Lung (tissue), 12 donors: ENCODE data around the gene TMEM53. TPM values are rescaled to one million over a fixed set of nuclear protein-coding genes. Genes with fewer than 3 reads are reported as not detected.

Source experiments
- ATAC-seq: fragments of 200-7000 bp; cut with Tn5 transposase; one replicate; pipeline ENCODE4 v1.9.1; 2020; ENCODE audit warnings: moderate number of reproducible peaks; ENCODE audit not compliant: insufficient read depth, low FRiP score
- DNase-seq, 3 donors: peaks; one replicate each; pipeline ENCODE4 v3.0.0-alpha.2; 2013 to 2017
- H3K27ac ChIP-seq, 2 donors: one replicate each; pipeline ENCODE4 v1.5.1; 2013; ENCODE audit warnings: mild to moderate bottlenecking in 2 of 2, moderate library complexity in 2 of 2, control low read depth in 1 of 2, inconsistent platforms in 1 of 2, low read depth in 1 of 2, low read length in 1 of 2
- H3K27me3 ChIP-seq, 3 donors: one replicate each; pipeline ENCODE4 v1.5.1; 2013; ENCODE audit warnings: low read length in 2 of 3; ENCODE audit not compliant: control insufficient read depth in 3 of 3, insufficient read depth in 3 of 3
- H3K36me3 ChIP-seq, 4 donors: one replicate each; pipeline ENCODE4 v1.5.1; 2013; ENCODE audit warnings: low read length in 4 of 4, mild to moderate bottlenecking in 1 of 4, moderate library complexity in 1 of 4; ENCODE audit not compliant: control insufficient read depth in 4 of 4, insufficient read depth in 4 of 4
- H3K4me1 ChIP-seq, 5 donors: one replicate each; pipeline ENCODE4 v1.5.1; 2013; ENCODE audit warnings: low read length in 5 of 5, mild to moderate bottlenecking in 2 of 5, moderate library complexity in 1 of 5; ENCODE audit not compliant: control insufficient read depth in 5 of 5, insufficient read depth in 5 of 5
- H3K4me3 ChIP-seq: one replicate; pipeline ENCODE4 v1.5.1; 2013; ENCODE audit warnings: mild to moderate bottlenecking, control low read depth, moderate library complexity
- H3K9ac ChIP-seq, 2 donors: one replicate each; pipeline ENCODE4 v1.5.1; 2013; ENCODE audit warnings: low read length in 2 of 2, control low read depth in 1 of 2; ENCODE audit not compliant: insufficient read depth in 1 of 2
- H3K9me3 ChIP-seq, 4 donors: one replicate each; pipeline ENCODE4 v1.5.1; 2013; ENCODE audit warnings: low read length in 3 of 4, mild to moderate bottlenecking in 1 of 4, moderate library complexity in 1 of 4; ENCODE audit not compliant: control insufficient read depth in 4 of 4, insufficient read depth in 3 of 4
- CTCF ChIP-seq: IDR thresholded peaks from 2 replicates; pipeline ENCODE4 v1.5.1; 2012; ENCODE audit warnings: mild to moderate bottlenecking; ENCODE audit errors: control extremely low read depth, extremely low read depth
- WGBS, 2 donors: extraction: QIAGEN DNeasy Blood & Tissue Kit; methylation state at CpG; one replicate each; pipeline ENCODE4 v1.1.7; 2013; 5-methylcytosine and 5-hydroxymethylcytosine counted together
- polyA plus RNA-seq, 2 donors: library from polyadenylated mRNA; stranded (reverse); fragments of 200-250 nt; gene quantifications; one replicate each; pipeline ENCODE4 v1.2.1, GENCODE V29; 2013
- total RNA-seq, 2 donors: library from RNA; depleted of rRNA in 1 of 2; stranded (reverse); fragments of >200 nt in 1 of 2; gene quantifications; one replicate each; pipeline ENCODE4 v1.2.1, GENCODE V29; 2014 to 2021
- donor health status: control.
- donor health status: control.
- donor health status: Bipolar disorder and iron deficiency.
- donor health status: healthy.
- donor health status: DM: yes; HTN: yes; CAD: no.

The TMEM53 gene
- total and polyA plus RNA-seq, 4 donors = 7.1 to 26.4 (median 18.4) TPM

- TF ChIP-seq CTCF = peak; percentile 42
- Histone ChIP-seq H3K27me3 (no peaks in the 10 kb centered on the region), H3K4me1 (peaks cover 0 to 4% (median 0%) of the 10 kb centered on the region in 5 donors), H3K36me3 (no peaks in the 10 kb centered on the region), H3K27ac (no peak overlapping the region), H3K9ac (no peak overlapping the region), H3K4me3 (no peak overlapping the region), H3K9me3 (peaks cover 0 to 1% (median 0%) of the 10 kb centered on the region in 4 donors)
- ATAC-seq = peak; percentile 71
- DNase-seq = peak in 2 of 3 donors; percentile 44 to 55
- WGBS, 2 donors = 30 to 36% methylated on average over 15 of the region's 15 CpGs
Measured at GRCh38 chr1:44707959-44708831, 33.9 kb upstream of the TMEM53 start.

- WGBS, 2 donors = 92 to 94% methylated on average over 6 of the region's 6 CpGs
- ATAC-seq = no peak
- Histone ChIP-seq H3K36me3 (no peaks in the 10 kb centered on the region), H3K27ac (no peak overlapping the region), H3K9me3 (peaks cover 0 to 3% (median 0%) of the 10 kb centered on the region in 4 donors), H3K27me3 (no peaks in the 10 kb centered on the region), H3K4me3 (no peak overlapping the region), H3K4me1 (peaks cover 0 to 4% (median 0%) of the 10 kb centered on the region in 5 donors), H3K9ac (no peak overlapping the region)
- no peak for DNase-seq
- no peak for TF ChIP-seq CTCF
Measured at GRCh38 chr1:44707112-44707881, 33.0 kb upstream of the TMEM53 start.

GRCh38 chr1:44705938-44706337 is 31.7 kb upstream of the TMEM53 start:
- no peak for DNase-seq
- Histone ChIP-seq H3K4me1 (peaks cover 0 to 4% (median 1%) of the 10 kb centered on the region in 5 donors), H3K9ac (no peak overlapping the region), H3K4me3 (no peak overlapping the region), H3K9me3 (peaks cover 0 to 3% (median 0%) of the 10 kb centered on the region in 4 donors), H3K27ac (no peak overlapping the region), H3K27me3 (no peaks in the 10 kb centered on the region), H3K36me3 (no peaks in the 10 kb centered on the region)
- no peak for TF ChIP-seq CTCF
- no peak for ATAC-seq
- 87 to 93% methylated on average over 2 of the region's 2 CpGs for WGBS, 2 donors
